Upper lobe of left lung (tissue), 4 donors: ENCODE data around the gene GAB2.

Experiments
- EP300 ChIP-seq, 4 donors: sonication (generic); formaldehyde crosslinking; IDR thresholded peaks; one replicate each; pipeline ENCODE4 v1.5.1; 2017; ENCODE audit warnings: antibody characterized with exemption in 4 of 4, control low read depth in 2 of 4
- POLR2A ChIP-seq, 4 donors: fragments of 450-650 bp; IDR thresholded peaks; one replicate each; pipeline ENCODE4 v1.5.1; 2016 to 2017; ENCODE audit warnings: antibody characterized with exemption in 4 of 4, mild to moderate bottlenecking in 2 of 4
- POLR2AphosphoS5 ChIP-seq, 2 donors: sonication (generic); formaldehyde crosslinking; IDR thresholded peaks; one replicate each; pipeline ENCODE4 v1.5.1; 2017; ENCODE audit warnings: antibody characterized with exemption in 2 of 2
- TF ChIP-seq, protein P1 (sequence below), 6 experiments: fragments of 450-650 bp in 4 of 6; fragments of 200-600 bp in 2 of 6; sonication (generic) in 2 of 6; IDR thresholded peaks; one replicate each; pipeline ENCODE4 v1.5.1; 2016 to 2019; ENCODE audit warnings: antibody characterized with exemption in 6 of 6

DNA sequence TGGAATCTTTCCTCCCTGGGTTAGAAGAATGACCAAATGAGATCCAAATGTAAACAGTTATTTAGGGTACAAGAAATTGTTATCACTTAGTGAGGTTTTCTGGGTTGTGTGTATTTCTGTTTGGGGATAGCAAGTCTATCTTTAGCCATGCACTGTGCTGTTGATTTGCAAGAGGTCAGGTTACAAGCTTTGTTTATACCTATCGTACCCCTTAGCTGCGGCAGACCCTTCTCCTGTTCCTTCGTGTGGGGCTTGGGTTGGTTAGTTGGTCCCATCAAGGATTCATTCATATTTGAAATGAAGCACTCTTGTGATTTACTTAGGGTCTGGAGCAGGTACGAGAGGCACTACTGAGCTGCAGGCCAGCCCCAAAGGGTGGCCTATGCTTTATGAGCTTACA is 156.3 kb downstream of the GAB2 start:
- TF ChIP-seq, protein P1, sequence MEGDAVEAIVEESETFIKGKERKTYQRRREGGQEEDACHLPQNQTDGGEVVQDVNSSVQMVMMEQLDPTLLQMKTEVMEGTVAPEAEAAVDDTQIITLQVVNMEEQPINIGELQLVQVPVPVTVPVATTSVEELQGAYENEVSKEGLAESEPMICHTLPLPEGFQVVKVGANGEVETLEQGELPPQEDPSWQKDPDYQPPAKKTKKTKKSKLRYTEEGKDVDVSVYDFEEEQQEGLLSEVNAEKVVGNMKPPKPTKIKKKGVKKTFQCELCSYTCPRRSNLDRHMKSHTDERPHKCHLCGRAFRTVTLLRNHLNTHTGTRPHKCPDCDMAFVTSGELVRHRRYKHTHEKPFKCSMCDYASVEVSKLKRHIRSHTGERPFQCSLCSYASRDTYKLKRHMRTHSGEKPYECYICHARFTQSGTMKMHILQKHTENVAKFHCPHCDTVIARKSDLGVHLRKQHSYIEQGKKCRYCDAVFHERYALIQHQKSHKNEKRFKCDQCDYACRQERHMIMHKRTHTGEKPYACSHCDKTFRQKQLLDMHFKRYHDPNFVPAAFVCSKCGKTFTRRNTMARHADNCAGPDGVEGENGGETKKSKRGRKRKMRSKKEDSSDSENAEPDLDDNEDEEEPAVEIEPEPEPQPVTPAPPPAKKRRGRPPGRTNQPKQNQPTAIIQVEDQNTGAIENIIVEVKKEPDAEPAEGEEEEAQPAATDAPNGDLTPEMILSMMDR (IDR thresholded peaks at IDR 0.05), result no peak
- TF ChIP-seq POLR2AphosphoS5 (IDR thresholded peaks at IDR 0.05) (no peak), POLR2A (IDR thresholded peaks at IDR 0.05) (no peak), EP300 (IDR thresholded peaks at IDR 0.05) (no peak)
